GM18868 (cell line): ENCODE data around the gene SIMC1.
"Not testable (repeated sequence)": the region's sequence is repeated elsewhere in the genome, so short reads cannot be mapped to it uniquely, and the experiment has no call there.

Source experiments
- ATAC-seq: cut with Tn5 transposase; IDR thresholded peaks from one replicate; pipeline ENCODE4 v1.9.1; 2021; ENCODE audit warnings: mild to moderate bottlenecking, moderate library complexity; ENCODE audit not compliant: unreplicated experiment

The SIMC1 gene

DNA sequence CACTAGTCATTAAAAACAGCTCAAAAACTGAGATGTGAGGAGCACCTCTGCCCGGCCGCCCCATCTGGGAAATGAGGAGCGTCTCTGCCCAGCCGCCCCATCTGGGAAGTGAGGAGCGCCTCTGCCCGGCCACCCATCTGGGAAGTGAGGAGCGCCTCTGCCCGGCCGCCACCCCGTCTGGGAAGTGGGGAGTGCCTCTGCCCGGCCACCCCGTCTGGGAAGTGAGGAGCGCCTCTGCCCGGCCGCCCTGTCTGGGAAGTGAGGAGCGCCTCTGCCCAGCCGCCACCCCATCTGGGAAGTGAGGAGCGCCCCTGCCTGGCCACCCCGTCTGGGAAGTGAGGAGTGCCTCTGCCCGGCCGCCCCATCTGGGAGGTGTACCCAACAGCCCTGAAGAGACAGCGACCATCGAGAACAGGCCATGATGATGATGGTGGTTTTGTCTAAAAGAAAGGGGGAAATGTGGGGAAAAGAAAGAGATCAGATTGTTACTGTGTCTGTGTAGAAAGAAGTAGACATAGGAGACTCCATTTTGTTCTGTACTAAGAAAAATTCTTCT, 23.7 kb upstream of the SIMC1 start:
- ATAC-seq: not testable (repeated sequence)

DNA sequence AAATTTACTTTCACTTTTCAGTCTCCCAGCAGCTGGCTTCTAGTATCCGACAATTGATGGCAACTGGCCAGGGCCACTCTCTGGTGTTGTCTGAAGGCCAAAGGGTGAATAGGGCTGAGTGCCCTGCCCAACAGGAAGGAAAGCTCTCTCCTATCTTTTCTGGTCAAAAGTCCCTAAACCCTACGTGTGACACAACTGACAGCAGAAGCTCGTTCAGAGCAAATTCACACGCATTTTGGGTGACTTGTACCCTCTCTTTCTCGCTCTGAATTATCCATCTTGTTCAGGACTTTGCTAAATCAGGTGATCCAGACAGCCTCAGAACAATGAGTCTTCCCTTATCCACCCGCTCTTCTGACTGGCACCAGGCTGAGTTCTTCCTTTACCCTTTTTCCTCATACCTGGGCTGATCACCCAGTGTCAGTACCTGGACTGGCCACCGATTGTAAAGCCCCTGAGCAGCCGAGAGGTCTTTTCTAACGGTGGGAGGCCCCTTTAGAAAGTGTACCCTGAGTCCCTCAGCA, 21.8 kb upstream of the SIMC1 start:
- not testable (repeated sequence) for ATAC-seq

DNA sequence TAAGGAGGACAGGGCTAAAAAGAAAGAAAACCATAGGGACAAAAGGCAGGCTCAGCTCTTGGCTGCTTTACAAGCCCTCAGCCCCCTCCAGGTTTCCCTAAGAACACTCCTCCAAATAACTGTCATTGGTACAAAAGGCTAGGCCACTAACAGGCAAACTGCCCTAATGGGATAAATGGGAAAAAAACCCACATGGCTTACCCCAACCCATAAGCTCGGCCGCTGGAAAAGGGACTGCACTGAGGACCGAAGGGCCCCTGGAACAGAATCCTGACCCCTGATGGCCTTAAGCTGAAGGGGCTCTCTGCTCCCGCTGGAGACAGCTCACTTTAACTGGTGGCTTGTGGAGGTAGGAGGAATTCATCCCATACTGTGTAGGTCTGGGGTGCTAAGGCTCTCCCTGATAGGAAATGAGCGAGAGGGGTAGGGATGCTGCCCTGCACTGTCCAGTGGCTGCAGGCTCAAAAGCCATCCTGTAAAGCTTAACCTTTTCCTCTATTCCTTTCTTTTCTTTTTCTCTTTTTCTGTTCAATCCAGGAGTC, 21.0 kb upstream of the SIMC1 start:
- ATAC-seq: not testable (repeated sequence)

DNA sequence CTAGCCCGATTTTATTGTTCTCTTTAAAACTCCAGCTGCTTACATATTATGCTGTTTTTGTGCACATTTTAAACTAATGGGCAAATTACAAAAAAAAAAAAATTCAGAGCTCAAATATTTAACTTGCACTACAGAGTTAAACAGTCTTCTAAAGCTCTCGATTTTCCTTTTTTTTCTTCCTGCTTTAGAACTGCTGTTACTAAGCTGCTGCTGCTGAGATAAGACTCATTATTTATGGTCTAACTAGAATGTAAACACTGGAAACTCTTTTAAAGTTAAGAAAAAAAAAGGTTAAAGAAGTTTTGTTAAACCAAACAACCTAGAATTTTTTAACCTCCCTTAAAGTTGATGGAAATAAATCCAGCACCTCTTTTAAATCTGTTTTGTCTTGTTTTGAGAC, 20.5 kb upstream of the SIMC1 start:
- not testable (repeated sequence) for ATAC-seq

DNA sequence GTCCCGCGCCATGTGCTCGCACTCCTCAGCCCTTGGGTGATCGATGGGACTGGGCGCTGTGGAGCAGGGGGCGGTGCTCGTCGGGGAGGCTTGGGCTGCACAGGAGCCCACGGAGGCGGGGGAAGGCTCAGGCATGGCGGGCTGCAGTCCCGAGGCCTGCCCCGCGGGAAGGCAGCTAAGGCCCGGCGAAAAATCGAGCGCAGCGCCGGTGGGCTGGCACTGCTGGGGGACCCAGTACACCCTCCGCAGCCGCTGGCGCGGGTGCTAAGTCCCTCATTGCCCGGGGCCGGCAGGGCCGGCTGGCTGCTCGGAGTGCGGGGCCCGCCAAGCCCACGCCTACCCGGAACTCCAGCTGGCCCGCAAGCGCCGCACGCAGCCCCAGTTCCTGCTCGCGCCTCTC, 16.2 kb upstream of the SIMC1 start:
- not testable (repeated sequence) for ATAC-seq

DNA sequence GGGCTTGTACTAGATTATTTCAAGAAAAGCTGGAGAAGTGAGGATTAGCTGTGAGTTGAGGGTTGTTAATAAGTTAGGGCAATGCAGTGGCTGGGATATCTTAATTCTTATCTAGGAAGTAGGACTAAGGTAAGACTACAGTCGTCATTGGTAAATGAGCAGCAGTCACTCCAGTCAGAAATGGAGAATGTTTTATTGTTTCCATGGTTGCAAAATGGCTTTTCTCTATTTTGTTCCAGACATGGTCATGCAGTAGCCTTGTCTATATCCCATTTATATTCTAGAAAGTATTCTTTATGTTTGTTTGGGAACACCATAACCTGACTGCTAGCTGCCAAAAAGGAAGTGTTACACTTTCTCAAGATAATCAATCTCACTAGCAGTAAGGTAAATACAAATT, 9.9 kb upstream of the SIMC1 start:
- not testable (repeated sequence) for ATAC-seq

DNA sequence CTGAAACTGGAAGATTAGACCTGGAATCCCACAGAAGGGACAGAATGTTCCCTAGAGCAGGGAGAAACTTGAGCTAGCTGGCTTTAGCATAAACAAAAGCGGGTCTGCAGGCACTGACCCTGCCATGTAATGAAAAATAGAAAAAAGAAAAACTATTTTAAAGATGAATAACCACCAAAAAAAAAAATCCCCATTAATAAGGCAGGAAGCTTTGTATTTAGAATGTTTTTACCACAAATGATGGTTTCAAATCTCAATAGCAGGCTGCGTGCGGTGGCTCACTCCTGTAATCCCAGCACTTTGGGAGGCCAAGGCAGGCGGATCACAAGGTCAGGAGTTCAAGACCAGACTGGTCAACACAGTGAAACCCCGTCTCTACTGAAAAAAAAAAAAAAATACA, 5.0 kb upstream of the SIMC1 start:
- not testable (repeated sequence) for ATAC-seq

DNA sequence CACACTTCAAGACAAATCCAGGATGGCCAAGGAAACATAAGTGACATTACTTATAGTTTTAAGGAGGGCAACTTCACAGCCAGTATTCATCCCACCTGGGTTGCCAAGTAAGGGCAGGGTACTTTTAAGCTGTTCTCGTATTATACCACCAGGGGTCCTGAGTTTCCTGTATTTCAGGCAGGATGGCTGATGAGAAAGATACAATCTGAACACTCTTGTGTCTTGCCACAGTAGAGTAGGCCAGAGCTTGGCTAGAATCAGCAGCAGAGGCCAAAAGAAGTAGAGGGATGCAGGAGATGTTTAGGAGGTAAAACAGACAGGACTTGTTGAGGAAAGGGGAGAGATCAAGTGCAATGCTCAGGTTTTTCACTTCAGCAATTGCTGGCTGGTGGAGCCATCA, 3.1 kb upstream of the SIMC1 start:
- ATAC-seq: peak; percentile 53

DNA sequence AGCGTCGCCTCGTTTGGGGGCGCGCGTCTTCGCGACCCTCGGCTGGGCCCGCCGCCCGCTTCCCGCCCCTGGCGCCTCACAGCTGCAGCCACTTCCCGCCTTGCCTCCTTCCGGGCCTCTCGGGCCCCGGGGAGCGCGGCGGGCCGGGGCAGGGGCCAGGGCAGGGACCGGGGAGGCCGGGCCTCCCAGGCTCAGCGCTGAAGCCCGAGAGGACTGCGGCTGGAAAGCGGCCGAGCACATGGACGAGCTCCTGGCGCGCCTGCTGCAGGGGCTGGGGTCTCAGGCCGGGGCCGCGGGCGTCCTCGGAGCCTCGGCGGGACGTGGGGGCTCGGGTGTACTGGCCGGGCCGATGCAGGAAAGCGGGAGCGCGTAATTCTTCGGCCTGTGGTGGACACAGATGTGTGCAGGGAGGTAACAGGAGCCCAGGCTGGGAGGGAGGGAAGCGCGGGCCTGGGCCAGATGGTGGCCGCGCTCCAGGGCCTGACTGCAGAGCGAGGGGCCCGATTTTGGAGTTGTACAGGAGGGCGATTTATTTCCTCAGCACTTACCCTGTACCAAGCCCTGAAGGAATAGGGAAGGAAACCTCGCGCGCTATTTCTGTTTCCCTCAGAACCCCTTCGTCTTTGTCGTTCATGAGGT, 540 bp downstream of the SIMC1 start:
- peak; percentile 27 for ATAC-seq

DNA sequence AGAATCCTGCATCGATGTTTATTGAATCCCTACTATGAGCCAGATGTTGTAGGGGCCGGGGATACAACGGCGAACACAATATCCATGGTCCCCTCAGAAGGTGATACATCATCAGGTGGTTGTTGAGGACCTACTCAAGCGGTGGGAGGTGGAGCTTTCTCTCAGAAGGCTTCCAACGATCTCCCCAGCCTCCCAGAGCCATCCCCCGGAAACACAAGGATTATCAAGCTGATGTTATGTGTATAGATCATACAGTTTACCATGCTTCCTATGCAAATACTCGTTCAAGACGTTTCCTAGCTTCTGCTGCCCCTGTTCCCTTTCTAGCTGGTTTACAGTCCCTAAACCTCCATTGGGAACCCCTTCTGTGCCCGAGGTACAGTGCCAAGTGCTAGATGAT, 1.1 kb downstream of the SIMC1 start:
- ATAC-seq: not testable (repeated sequence)

DNA sequence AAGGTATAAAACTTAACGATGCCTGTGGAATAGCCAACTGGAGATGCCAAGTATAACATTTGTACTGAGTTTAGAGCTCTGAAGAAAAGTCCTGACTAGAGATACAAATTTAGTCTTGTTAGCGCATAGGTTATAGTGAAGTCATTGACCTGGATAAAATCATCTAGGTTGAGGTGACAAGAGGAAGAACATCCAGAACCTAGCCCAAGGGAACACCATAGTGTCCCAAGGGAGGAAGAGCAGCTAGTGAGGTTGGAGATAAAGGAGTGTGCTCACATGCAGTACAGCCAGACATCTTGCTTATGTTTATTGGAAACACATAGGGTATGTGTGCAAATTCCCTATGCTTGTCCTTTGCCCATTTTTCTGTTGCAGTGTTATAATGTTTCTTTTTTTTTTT, 6.1 kb downstream of the SIMC1 start:
- not testable (repeated sequence) for ATAC-seq

DNA sequence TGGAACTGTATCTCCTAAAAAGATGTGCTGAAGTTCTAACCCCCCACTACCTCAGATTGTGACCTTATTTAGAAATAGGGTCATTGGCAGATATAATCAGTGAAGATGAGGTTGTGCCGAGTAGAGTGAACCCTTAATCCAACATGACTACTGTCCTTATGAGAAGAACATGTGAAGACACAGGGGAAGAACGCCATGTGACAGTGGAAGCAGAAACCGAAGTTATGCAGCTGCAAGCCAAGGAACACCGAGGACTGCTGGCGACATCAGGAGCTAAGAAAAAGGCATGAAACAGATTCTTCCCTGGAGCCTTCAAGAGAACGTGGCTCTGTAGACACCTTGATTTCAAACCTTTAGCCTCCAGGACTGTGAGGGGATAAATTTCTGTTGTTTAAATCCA, 6.8 kb downstream of the SIMC1 start:
- not testable (repeated sequence) for ATAC-seq

DNA sequence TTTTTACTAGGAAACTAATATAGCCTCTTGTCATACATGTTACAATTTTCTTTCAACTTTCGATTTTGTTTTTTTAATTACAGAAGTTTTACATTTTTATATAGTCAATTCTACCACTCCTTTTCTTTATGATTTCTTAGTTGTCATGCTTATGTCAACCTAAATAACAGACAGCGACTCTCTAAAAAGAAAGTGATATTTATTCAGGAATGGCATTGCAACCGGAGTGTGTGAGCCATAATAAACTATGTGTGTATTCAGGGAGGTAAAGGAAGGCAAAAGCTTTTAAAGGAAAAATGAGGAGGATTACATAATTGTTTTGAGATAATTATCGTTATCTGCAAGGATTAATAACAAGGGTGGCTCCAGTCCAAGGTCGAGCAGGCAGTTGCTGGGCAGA, 7.3 kb downstream of the SIMC1 start:
- ATAC-seq: not testable (repeated sequence)

DNA sequence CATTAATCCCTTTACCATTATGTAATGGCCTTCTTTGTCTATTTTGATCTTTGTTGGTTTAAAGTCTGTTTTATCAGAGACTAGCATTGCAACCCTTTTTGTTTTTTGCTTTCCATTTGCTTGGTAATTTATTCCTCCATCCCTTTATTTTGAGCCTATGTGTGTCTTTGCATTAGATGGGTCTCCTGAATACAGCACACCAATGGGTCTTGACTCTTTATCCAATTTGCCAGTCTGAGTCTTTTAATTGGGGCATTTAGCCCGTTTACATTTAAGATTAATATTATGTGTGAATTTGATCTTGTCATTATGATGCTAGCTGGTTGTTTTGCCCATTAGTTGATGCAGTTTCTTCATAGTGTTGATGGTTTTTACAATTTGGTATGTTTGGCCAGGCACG, 12.5 kb downstream of the SIMC1 start:
- not testable (repeated sequence) for ATAC-seq

DNA sequence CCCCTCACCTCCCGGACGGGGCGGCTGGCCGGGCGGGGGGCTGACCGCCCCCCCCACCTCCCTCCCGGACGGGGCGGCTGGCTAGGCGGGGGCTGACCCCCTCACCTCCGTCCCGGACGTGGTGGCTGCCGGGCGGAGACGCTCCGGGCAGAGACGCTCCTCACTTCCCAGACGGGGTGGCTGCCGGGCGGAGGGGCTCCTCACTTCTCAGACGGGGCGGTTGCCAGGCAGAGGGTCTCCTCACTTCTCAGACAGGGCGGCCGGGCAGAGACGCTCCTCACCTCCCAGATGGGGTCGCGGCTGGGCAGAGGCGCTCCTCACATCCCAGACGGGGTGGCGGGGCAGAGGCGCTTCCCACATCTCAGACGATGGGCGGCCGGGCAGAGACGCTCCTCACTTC, 13.9 kb downstream of the SIMC1 start:
- not testable (repeated sequence) for ATAC-seq

DNA sequence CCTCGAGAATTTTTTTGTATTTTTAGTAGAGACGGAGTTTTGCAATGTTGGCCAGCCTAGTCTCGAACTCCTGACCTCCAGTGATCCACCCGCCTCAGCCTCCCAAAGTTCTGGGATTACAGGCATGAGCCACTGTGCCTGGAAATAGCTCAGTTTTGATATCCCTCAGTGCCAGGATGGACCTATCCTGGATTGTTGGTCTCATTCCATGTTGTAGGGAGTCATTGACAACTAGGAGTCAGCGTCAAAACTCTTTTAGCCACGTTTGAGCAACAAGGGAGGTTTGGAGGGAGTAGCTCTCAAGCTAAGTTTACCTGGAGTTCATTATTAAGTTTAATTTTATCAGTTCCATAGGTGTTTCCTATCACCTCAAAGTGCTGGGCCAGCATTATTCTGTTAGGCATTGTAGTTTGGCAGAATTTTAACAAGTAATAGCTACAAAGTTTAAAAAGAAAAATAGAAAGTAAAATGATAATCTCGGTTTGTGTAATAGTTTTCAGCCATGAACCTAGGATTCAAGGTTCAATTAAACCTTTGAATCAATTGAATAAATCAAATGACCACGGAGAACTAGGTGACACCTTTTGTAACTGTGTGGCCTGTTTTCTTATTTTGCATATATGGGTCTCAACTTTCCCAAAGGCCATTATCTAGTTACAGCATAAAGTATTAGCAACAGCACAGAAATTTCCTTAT, 15.3 kb downstream of the SIMC1 start:
- not testable (repeated sequence) for ATAC-seq

DNA sequence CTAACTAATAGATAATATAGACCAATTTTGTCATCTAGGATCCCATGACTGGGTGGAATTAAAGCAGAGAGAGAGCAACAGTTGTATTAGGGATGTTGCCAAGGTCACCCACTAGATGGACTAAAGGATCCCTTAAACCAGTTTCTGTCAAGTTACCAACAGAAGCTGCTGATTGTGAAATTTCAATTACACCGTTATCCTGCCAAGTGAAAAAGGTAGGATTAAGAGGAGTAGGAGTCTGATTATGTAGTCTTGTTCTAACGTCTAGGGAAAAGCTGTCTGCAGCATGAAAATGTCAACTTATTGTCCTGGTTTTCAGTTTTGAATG, 15.8 kb downstream of the SIMC1 start:
- not testable (repeated sequence) for ATAC-seq

DNA sequence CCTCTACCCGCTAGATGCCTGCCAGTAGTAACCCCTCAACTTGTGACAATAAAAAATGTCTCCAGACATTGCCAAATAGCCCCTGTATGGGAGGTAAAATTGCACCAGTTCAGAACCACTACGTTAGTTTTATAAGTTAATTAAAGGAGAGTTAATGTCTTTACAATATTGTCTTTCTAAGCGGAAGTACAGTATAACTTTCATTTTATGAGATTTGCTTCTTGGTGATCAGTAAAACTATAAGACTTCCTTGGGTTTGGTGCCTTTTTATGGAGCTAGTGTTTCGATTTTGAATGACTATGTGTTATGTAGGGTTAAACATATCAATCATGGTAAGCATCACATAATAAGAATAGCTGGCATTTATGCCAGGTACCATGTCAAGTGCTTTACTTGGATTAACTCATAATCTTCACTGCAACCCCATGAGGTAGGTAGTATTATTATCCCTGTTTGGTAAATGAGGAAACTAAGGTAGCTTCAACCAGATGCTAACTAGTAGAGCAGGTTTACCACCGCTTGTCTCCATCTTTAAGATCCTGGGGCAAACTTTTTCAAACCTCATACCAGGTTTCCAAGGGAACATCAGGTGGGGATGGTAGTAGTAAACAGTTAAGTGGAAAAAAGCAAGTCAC, 19.8 kb downstream of the SIMC1 start:
- ATAC-seq: not testable (repeated sequence)

DNA sequence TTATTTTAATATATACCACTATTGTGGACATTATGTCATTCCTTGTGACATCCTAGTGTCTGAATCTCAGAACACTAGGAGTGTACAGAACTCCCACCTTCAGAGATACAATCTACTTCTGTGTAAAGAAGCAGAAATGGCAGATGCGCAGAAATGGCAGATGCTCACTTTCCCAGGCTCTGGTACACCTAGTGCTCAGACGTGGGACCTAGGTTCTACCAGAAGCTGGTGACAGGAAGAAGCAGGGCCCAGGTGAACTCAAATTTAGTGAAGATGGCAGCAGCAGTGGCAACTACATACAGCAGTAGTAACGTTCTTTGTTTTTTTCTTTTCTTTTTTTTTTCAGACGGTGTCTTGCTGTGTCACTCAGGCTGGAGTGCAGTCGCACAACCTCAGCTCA, 22.5 kb downstream of the SIMC1 start:
- not testable (repeated sequence) for ATAC-seq

DNA sequence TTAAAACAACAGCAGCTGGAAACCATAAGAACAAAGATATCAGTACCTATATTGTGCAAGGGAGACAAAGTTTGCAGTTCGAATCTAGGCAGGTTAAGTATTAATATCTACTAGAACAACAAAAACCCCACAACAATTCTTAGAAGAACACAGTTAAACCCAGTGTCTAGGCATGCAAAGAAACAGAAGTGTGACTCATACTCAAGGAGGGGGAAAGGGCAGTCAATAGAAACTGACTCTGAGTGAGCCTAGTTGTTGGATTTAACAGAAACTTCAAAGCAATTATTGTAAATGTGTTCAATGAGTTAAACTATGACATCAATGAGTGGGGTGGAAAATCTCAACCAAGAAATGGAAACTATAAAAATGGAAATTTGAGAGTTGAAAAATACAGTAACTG, 28.2 kb downstream of the SIMC1 start:
- not testable (repeated sequence) for ATAC-seq

DNA sequence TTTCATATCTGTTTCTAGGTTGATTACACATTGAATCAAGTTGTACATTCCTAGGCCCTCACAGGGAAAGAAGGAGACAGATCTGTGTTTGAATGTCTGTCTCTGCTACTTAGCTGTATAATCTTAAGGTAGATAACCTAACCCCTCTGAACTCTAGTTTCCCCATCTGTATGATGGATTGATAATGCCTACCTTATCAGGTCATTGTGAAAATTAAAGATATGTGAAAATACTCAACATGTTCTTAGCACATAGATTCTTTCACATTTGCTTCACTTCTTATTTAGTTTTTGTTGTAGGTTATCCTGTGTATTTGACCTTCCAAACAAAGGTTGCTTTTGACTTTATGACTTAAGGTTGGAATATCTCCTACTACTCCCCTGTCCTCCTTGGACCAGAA, 50.8 kb downstream of the SIMC1 start:
- ATAC-seq: not testable (repeated sequence)
